Body of pancreas (tissue), 4 donors: ENCODE data around the gene ACKR2.

Experiments used
- CTCF ChIP-seq, 7 experiments: fragments of 450-650 bp in 4 of 7; fragments of 200-600 bp in 3 of 7; sonication (generic) in 3 of 7; IDR thresholded peaks; one replicate each; pipeline ENCODE4 v1.5.1; 2016 to 2019; ENCODE audit warnings: antibody characterized with exemption in 7 of 7
- POLR2A ChIP-seq, 3 donors: fragments of 450-650 bp; IDR thresholded peaks; one replicate each; pipeline ENCODE4 v1.6.1; 2016; ENCODE audit warnings: antibody characterized with exemption in 3 of 3, mild to moderate bottlenecking in 2 of 3

- TF ChIP-seq CTCF (IDR thresholded peaks at IDR 0.05) (no peak), POLR2A (IDR thresholded peaks at IDR 0.05) (no peak)
Measured at GRCh38 chr3:42829083-42829627, 19.9 kb downstream of the ACKR2 start.
